K562 treated with DMSO at 1 percent for 4 hours (cell line): ENCODE measurements around the gene HSPH1. TPM values are rescaled to one million over a fixed set of nuclear protein-coding genes. Genes with fewer than 3 reads are reported as not detected.

Experiments
- total RNA-seq: library from RNA; unstranded; fragments of 300-600 nt; gene quantifications from 2 replicates; pipeline ENCODE4 v1.2.3, GENCODE V29; 2022; ENCODE audit not compliant: insufficient read depth

The HSPH1 gene
- total RNA-seq = 29.2 and 45.4 TPM in 2 replicates

DNA sequence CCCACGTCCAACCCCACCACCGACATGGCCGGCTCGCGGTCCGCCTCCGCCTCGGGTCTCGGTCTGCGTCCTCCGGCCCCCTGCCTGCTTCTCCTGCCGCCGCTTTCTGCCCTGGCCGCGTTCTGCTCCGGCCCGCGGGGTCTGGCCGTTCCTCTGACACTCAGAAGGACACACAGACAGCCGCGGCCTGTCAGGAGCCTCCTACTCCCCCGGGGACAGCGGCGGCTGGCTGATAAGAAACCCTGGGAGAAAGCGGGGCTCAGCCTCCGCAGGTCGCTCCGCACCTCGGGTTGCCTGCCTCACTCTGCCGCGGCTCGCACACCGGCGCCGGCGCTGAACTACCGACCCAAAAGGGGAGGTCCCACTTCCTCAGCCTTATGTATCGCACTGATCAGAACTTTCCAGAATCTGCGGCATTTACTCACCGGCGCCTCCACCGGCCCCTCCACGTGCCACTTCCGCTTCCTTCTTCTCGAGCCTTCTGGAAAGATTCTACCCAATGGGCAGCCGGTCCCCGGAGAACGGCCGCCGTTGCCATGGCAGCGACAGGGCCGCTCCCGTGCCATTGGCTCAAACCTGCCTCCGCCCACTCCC is at the start of gene HSPH1:
Gene HSPH1 (minus strand): TSS at position 348 of the 594 bp plus-strand sequence. CDS start 322 bp downstream, at position 26.

DNA sequence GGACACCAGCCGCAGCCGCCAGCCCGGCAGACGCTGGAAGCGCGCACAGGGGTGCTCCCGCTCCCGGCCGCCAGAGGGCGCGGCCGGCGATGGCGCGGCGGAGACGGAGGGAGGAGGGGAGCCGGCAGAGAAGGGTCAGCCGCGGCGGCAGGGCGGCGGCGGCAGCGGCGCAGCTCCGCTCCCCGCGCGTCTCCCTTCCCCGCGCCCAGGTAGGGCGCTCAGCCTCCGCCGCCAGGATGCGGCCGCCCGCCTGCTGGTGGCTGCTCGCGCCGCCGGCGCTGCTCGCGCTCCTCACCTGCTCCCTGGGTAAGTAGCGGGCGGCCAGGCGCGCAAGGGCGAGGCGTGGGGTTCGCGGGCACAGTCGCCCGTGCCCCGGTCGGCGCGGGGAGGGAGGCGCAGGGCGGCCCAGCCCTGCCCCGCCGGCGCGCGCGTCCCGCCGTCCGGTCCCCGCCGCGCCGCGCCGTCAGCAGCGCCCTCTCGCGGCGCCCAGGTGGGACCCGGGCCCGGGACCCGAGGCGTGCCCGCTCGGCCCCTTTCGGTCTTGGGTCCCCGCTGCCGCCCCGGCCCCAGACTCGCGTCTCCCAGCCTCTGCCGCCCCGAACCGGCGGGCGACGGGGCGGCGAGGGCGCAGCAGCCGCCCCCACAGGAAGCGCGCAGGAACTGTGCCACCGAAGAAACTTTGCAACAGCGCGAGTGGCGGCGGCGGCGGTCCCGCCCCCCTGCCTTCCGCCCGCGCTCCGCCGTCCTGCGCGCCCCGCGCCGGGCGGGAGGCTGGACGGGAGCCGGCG is 38.3 kb upstream of the HSPH1 start, which contains the start of gene B3GLCT:
Gene B3GLCT (plus strand): TSS at position 127 of the 788 bp plus-strand sequence. CDS start 110 bp downstream, at position 237.

Other genes with a start within 250 kb of the HSPH1 start
- gene TEX26, start 229.2 kb downstream of the HSPH1 start, total RNA-seq = not detected in 2 replicates
- 0.82 and 1.6 TPM in 2 replicates for gene B3GLCT, start 38.1 kb upstream of the HSPH1 start, total RNA-seq